Measurements from ENCODE around the gene VAMP4.

DNA sequence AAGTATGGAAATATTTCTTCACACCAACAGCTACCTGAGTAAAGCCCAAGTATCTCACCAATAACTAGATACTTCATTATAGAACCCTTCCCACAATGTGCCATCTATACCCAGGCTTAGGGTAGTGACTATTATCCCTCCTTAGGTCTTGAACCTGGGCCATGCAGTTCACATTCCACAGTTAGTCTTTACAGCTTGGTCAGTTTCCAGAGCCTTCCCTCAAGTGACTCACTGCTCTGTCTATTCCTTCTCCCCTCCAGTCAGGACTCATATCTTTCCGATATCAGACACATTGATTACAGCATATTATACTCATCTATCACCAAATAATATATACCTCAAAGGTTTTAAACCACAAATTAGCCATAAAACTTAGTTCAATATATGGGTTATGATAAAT is 23.6 kb downstream of the VAMP4 start:
- TF ChIP-seq ESRRG (CRISPR knock-in tag; IDR thresholded peaks at IDR 0.05) (no peak), ZNF8 (CRISPR knock-in tag; IDR thresholded peaks at IDR 0.05) (no peak), ZFP30 (CRISPR knock-in tag; IDR thresholded peaks at IDR 0.05) (no peak), CSDC2 (CRISPR knock-in tag; IDR thresholded peaks at IDR 0.05) (no peak), ZNF70 (CRISPR knock-in tag; IDR thresholded peaks at IDR 0.05) (no peak), PATZ1 (CRISPR knock-in tag; IDR thresholded peaks at IDR 0.05; ENCODE audit: borderline replicate concordance) (no peak), ISL1 (CRISPR knock-in tag; IDR thresholded peaks at IDR 0.05) (no peak), ZFP3 (CRISPR knock-in tag; IDR thresholded peaks at IDR 0.05) (no peak), ZC3H10 (CRISPR knock-in tag; IDR thresholded peaks at IDR 0.05) (no peak), ZNF565 (CRISPR knock-in tag; conservative IDR thresholded peaks at IDR 0.05; ENCODE audit: low read depth) (no peak)
- TF ChIP-seq, protein P1, sequence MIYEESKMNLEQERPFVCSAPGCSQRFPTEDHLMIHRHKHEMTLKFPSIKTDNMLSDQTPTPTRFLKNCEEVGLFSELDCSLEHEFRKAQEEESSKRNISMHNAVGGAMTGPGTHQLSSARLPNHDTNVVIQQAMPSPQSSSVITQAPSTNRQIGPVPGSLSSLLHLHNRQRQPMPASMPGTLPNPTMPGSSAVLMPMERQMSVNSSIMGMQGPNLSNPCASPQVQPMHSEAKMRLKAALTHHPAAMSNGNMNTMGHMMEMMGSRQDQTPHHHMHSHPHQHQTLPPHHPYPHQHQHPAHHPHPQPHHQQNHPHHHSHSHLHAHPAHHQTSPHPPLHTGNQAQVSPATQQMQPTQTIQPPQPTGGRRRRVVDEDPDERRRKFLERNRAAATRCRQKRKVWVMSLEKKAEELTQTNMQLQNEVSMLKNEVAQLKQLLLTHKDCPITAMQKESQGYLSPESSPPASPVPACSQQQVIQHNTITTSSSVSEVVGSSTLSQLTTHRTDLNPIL (CRISPR knock-in tag; IDR thresholded peaks at IDR 0.05; ENCODE audit: low read depth) = no peak
- TF ChIP-seq, protein P2, sequence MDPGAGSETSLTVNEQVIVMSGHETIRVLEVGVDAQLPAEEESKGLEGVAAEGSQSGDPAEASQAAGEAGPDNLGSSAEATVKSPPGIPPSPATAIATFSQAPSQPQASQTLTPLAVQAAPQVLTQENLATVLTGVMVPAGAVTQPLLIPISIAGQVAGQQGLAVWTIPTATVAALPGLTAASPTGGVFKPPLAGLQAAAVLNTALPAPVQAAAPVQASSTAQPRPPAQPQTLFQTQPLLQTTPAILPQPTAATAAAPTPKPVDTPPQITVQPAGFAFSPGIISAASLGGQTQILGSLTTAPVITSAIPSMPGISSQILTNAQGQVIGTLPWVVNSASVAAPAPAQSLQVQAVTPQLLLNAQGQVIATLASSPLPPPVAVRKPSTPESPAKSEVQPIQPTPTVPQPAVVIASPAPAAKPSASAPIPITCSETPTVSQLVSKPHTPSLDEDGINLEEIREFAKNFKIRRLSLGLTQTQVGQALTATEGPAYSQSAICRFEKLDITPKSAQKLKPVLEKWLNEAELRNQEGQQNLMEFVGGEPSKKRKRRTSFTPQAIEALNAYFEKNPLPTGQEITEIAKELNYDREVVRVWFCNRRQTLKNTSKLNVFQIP (CRISPR knock-in tag; IDR thresholded peaks at IDR 0.05; ENCODE audit: borderline replicate concordance, low read depth) = no peak
